ENCODE data around the gene PDIA6. TPM values are rescaled to one million over a fixed set of nuclear protein-coding genes. Genes with fewer than 3 reads are reported as not detected.

The PDIA6 gene
- total and polyA plus RNA-seq, 10 of the 15 experiments (the other 5 are each of a cell fraction or from before 2014, with no cell fraction given), result 148 to 526 (median 209) TPM

DNA sequence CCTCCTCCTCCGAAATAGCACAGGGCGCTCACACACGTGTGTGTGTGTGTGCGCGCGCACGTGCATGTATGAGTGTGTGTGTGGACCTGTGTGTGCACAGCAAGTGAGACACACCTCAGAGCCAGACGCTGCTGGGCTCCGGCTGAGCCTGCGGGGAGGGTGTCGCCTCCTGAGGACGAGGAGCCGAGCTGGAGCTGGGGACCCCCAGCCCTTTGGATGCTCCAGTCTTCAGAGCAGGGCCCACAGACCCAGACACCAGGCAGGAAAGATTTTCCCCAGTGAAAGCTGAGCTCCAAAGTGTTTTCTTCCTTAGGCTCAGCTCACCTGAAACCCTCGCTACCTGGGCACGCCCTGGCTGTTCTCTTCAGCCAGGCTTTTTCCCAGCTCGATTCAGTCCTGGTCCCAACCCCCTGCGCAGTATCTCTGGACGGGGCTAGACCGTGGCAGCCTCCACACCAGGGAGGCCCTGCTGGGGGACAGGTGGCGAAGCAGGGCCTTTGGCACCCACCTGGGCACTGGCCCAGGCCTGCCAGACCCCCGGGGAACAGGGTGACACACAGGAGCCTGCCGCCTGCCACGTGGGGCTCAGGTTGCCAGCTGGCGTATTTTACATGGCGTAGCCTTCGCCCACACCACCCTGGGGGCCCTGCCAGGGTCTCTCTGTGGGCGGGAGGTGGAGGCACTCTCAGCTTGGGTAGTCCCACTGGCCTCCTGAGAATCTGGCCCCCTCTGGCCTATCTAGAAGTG, 36.2 kb downstream of the PDIA6 start:
- WGBS (ENCODE audit: insufficient coverage, insufficient replicate concordance, low lambda C conversion rate, missing lambda C conversion rate), result 55% methylated on average over 27 of the region's 27 CpGs
- H2AFZ ChIP-seq (ENCODE audit: control insufficient read depth, low read depth, low read length), result no peak overlapping the region
- no peaks in the 10 kb centered on the region for H3K9me3 ChIP-seq (replicated peaks; ENCODE audit: control insufficient read depth, insufficient read depth, low read length)
- ATAC-seq (no peak), DNase-seq (ENCODE audit: low read depth, low spot score) (no peak), FAIRE-seq (no peak)
- H3K27me3 ChIP-seq (replicated peaks in 1 of 2; ENCODE audit: control insufficient read depth in 2 of 2, insufficient read depth in 2 of 2, low read length in 1 of 2), result no peaks in the 10 kb centered on the region
- peaks cover 17% of the 10 kb centered on the region in 2 experiments for H3K36me3 ChIP-seq (ENCODE audit: control insufficient read depth in 2 of 2, insufficient read depth in 2 of 2, low read length in 1 of 2)
- intact Hi-C loops (cut with micrococcal nuclease; ENCODE audit: unreplicated experiment) (no loop called here), in situ Hi-C loops (cut with MboI) (no loop called here)
- ChIA-PET RAD21 (ENCODE audit: unreplicated experiment) (no interaction called here), POLR2A (no interaction called here), SMC1A (ENCODE audit: uncharacterized antibody, unreplicated experiment) (interaction anchor here (0.9 kb wide), 1 partner anchor 10 kb away, joined by 3 read pairs; no protein-coding TSS in a partner anchor), CTCF (no interaction called here)
- no peak overlapping the region for H3K4me3 ChIP-seq
- no peak overlapping the region for H3K4me2 ChIP-seq (ENCODE audit: control insufficient read depth, insufficient read depth)
- TF ChIP-seq RAD51 (IDR thresholded peaks at IDR 0.05), result no peak
- no peak overlapping the region for H3K9ac ChIP-seq (ENCODE audit: control insufficient read depth, insufficient read depth, low read length)
- no peaks in the 10 kb centered on the region for H4K20me1 ChIP-seq (ENCODE audit: control insufficient read depth, insufficient read depth)
- no TSS peak for BruUV-seq (replicated peaks)
- H3K27ac ChIP-seq (ENCODE audit: control insufficient read depth, insufficient read depth), result no peak overlapping the region
- H3K4me1 ChIP-seq (ENCODE audit: control insufficient read depth, insufficient read depth, low read length), result no peaks in the 10 kb centered on the region
- no peaks in the 10 kb centered on the region for H3K79me2 ChIP-seq (ENCODE audit: control insufficient read depth, insufficient read depth, low read length)

DNA sequence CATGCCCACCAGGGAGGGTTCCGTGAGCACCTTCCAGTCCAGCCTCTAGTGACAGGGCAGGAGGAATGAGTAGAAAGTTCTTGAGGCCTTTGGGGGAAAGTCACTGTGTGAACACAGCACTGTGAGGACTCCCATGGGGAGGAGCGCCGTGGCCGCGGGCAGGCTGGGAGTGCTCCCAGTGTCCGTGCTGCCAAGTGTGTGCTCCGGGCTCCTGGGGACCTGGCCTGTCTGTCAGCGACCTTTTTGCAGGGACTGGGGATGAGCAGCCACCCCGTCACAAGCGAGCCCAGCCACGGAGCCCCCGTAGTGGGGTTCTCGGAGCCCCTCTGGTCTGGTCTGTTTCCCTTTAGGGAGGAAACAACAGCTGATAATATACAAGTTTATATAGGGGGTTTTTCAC, 36.8 kb downstream of the PDIA6 start:
- no peaks in the 10 kb centered on the region for H3K9me3 ChIP-seq (replicated peaks; ENCODE audit: control insufficient read depth, insufficient read depth, low read length)
- in situ Hi-C loops (cut with MboI) (no loop called here), intact Hi-C loops (cut with micrococcal nuclease; ENCODE audit: unreplicated experiment) (no loop called here)
- no peaks in the 10 kb centered on the region; a peak in 1 of 4 replicates for H3K27me3 ChIP-seq (replicated peaks in 1 of 2; ENCODE audit: control insufficient read depth in 2 of 2, insufficient read depth in 2 of 2, low read length in 1 of 2)
- RAD21 ChIA-PET (ENCODE audit: unreplicated experiment), result no interaction called here
- no peaks in the 10 kb centered on the region for H3K4me1 ChIP-seq (ENCODE audit: control insufficient read depth, insufficient read depth, low read length)
- H3K4me3 ChIP-seq, result no peak overlapping the region
- WGBS (ENCODE audit: insufficient coverage, insufficient replicate concordance, low lambda C conversion rate, missing lambda C conversion rate), result 91% methylated on average over 12 of the region's 13 CpGs
- CTCF ChIA-PET, result no interaction called here
- no peak for ATAC-seq
- no peak overlapping the region for H2AFZ ChIP-seq (ENCODE audit: control insufficient read depth, low read depth, low read length)
- no peaks in the 10 kb centered on the region for H4K20me1 ChIP-seq (ENCODE audit: control insufficient read depth, insufficient read depth)
- SMC1A ChIA-PET (ENCODE audit: uncharacterized antibody, unreplicated experiment), result interaction anchor here (0.9 kb wide), 1 partner anchor 10 kb away, joined by 3 read pairs; no protein-coding TSS in a partner anchor
- H3K4me2 ChIP-seq (ENCODE audit: control insufficient read depth, insufficient read depth), result no peak overlapping the region
- H3K9ac ChIP-seq (ENCODE audit: control insufficient read depth, insufficient read depth, low read length), result no peak overlapping the region
- H3K27ac ChIP-seq (ENCODE audit: control insufficient read depth, insufficient read depth), result no peak overlapping the region
- no peak for DNase-seq (ENCODE audit: low read depth, low spot score)
- POLR2A ChIA-PET, result no interaction called here
- H3K36me3 ChIP-seq (ENCODE audit: control insufficient read depth in 2 of 2, insufficient read depth in 2 of 2, low read length in 1 of 2), result peaks cover 13 to 17% of the 10 kb centered on the region in 2 experiments
- no peaks in the 10 kb centered on the region for H3K79me2 ChIP-seq (ENCODE audit: control insufficient read depth, insufficient read depth, low read length)
- no TSS peak for BruUV-seq (replicated peaks)
- no peak for FAIRE-seq
- TF ChIP-seq SPI1 (IDR thresholded peaks at IDR 0.05; ENCODE audit: borderline replicate concordance, insufficient read depth, low read depth, low read length) (no peak), CEBPB (IDR thresholded peaks at IDR 0.05; ENCODE audit: borderline replicate concordance in 1 of 2, low read depth in 2 of 2, low read length in 2 of 2) (no peak), ZSCAN29 (IDR thresholded peaks at IDR 0.05) (no peak), ZNF622 (IDR thresholded peaks at IDR 0.05) (no peak), HDGF (IDR thresholded peaks at IDR 0.05) (no peak)
- TF ChIP-seq, protein P1, sequence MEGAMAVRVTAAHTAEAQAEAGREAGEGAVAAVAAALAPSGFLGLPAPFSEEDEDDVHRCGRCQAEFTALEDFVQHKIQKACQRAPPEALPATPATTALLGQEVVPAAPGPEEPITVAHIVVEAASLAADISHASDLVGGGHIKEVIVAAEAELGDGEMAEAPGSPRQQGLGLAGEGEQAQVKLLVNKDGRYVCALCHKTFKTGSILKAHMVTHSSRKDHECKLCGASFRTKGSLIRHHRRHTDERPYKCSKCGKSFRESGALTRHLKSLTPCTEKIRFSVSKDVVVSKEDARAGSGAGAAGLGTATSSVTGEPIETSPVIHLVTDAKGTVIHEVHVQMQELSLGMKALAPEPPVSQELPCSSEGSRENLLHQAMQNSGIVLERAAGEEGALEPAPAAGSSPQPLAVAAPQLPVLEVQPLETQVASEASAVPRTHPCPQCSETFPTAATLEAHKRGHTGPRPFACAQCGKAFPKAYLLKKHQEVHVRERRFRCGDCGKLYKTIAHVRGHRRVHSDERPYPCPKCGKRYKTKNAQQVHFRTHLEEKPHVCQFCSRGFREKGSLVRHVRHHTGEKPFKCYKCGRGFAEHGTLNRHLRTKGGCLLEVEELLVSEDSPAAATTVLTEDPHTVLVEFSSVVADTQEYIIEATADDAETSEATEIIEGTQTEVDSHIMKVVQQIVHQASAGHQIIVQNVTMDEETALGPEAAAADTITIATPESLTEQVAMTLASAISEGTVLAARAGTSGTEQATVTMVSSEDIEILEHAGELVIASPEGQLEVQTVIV (IDR thresholded peaks at IDR 0.05; ENCODE audit: borderline replicate concordance, partially characterized antibody), result no peak
- TF ChIP-seq, protein P2, sequence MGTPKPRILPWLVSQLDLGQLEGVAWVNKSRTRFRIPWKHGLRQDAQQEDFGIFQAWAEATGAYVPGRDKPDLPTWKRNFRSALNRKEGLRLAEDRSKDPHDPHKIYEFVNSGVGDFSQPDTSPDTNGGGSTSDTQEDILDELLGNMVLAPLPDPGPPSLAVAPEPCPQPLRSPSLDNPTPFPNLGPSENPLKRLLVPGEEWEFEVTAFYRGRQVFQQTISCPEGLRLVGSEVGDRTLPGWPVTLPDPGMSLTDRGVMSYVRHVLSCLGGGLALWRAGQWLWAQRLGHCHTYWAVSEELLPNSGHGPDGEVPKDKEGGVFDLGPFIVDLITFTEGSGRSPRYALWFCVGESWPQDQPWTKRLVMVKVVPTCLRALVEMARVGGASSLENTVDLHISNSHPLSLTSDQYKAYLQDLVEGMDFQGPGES (IDR thresholded peaks at IDR 0.05), result no peak
- TF ChIP-seq, protein P3, sequence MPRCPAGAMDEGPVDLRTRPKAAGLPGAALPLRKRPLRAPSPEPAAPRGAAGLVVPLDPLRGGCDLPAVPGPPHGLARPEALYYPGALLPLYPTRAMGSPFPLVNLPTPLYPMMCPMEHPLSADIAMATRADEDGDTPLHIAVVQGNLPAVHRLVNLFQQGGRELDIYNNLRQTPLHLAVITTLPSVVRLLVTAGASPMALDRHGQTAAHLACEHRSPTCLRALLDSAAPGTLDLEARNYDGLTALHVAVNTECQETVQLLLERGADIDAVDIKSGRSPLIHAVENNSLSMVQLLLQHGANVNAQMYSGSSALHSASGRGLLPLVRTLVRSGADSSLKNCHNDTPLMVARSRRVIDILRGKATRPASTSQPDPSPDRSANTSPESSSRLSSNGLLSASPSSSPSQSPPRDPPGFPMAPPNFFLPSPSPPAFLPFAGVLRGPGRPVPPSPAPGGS (IDR thresholded peaks at IDR 0.05; ENCODE audit: borderline replicate concordance, insufficient read depth, low read depth, low read length, poor library complexity, severe bottlenecking), result no peak
- TF ChIP-seq, protein P4, sequence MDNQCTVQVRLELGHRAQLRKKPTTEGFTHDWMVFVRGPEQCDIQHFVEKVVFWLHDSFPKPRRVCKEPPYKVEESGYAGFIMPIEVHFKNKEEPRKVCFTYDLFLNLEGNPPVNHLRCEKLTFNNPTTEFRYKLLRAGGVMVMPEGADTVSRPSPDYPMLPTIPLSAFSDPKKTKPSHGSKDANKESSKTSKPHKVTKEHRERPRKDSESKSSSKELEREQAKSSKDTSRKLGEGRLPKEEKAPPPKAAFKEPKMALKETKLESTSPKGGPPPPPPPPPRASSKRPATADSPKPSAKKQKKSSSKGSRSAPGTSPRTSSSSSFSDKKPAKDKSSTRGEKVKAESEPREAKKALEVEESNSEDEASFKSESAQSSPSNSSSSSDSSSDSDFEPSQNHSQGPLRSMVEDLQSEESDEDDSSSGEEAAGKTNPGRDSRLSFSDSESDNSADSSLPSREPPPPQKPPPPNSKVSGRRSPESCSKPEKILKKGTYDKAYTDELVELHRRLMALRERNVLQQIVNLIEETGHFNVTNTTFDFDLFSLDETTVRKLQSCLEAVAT (IDR thresholded peaks at IDR 0.05), result no peak

Data from GM12878 (cell line).